Embryonic facial prominence (tissue), 1 donor: Measurements from ENCODE around the gene CAMKK2.
"Not testable (repeated sequence)": the region's sequence is repeated elsewhere in the genome, so short reads cannot be mapped to it uniquely, and the experiment has no call there.

Experiments used
- DNase-seq: peaks from one replicate; pipeline ENCODE4 v3.0.0-alpha.2; 2016; ENCODE audit errors: extremely low spot score

Gene CAMKK2

GRCh38 chr12:121224591-121224990, 71.9 kb downstream of the CAMKK2 start:
- no peak for DNase-seq

GRCh38 chr12:121223292-121224285, 72.9 kb downstream of the CAMKK2 start:
- no peak for DNase-seq

GRCh38 chr12:121222847-121223246, 73.7 kb downstream of the CAMKK2 start:
- DNase-seq = no peak

- DNase-seq = no peak
Observed at GRCh38 chr12:121219353-121219986, 77.0 kb downstream of the CAMKK2 start.

- DNase-seq = no peak
Observed at GRCh38 chr12:121218588-121219352, 77.7 kb downstream of the CAMKK2 start.

- no peak for DNase-seq
Observed at GRCh38 chr12:121217761-121218160, 78.7 kb downstream of the CAMKK2 start.

- DNase-seq = no peak
Observed at GRCh38 chr12:121217063-121217462, 79.4 kb downstream of the CAMKK2 start.

- DNase-seq = no peak
Observed at GRCh38 chr12:121216102-121216501, 80.4 kb downstream of the CAMKK2 start.

GRCh38 chr12:121214855-121215745, 81.4 kb downstream of the CAMKK2 start:
- no peak for DNase-seq

- DNase-seq = no peak
Observed at GRCh38 chr12:121214166-121214777, 82.2 kb downstream of the CAMKK2 start.

- no peak for DNase-seq
Observed at GRCh38 chr12:121212875-121213274, 83.6 kb downstream of the CAMKK2 start.

GRCh38 chr12:121209624-121210572, 86.6 kb downstream of the CAMKK2 start, which contains the start of gene P2RX4:
TSS of gene P2RX4 (plus strand) at chr12:121210129. CDS start at chr12:121210165, 36 bp downstream.
- DNase-seq = peak; percentile 63

GRCh38 chr12:121209221-121209620, 87.3 kb downstream of the CAMKK2 start:
- no peak for DNase-seq

- DNase-seq = not testable (repeated sequence)
Observed at GRCh38 chr12:121208571-121208970, 87.9 kb downstream of the CAMKK2 start.

- no peak for DNase-seq
Observed at GRCh38 chr12:121205491-121205890, 91.0 kb downstream of the CAMKK2 start.

GRCh38 chr12:121203482-121203881, 93.0 kb downstream of the CAMKK2 start:
- no peak for DNase-seq

GRCh38 chr12:121202407-121203355, 93.8 kb downstream of the CAMKK2 start:
- no peak for DNase-seq

- DNase-seq = not testable (repeated sequence)
Observed at GRCh38 chr12:121201140-121201539, 95.4 kb downstream of the CAMKK2 start.
